ENCODE measurements around the gene IL22RA1.

- TF ChIP-seq EZH2 (IDR thresholded peaks at IDR 0.05; ENCODE audit: low read length, unreplicated experiment) (no peak), CTCF (conservative IDR thresholded peaks at IDR 0.05; ENCODE audit: low read depth, low read length) (no peak)
Measured at GRCh38 chr1:24101796-24102586, 40.9 kb downstream of the IL22RA1 start.

All from PC-3 (cell line).